ENCODE measurements around the gene NCAPG2.

NCAPG2 gene

GRCh38 chr7:158633055-158633956 lies 71.3 kb downstream of the NCAPG2 start:
- TF ChIP-seq FOXP2 (optimal IDR thresholded peaks at IDR 0.05; ENCODE audit: borderline replicate concordance, extremely low read depth, extremely low read length, insufficient read depth) (no peak), POLR2AphosphoS5 (IDR thresholded peaks at IDR 0.05; ENCODE audit: low read depth, low read length) (no peak), REST (IDR thresholded peaks at IDR 0.05; ENCODE audit: insufficient read depth in 1 of 2, low read depth in 2 of 2, low read length in 2 of 2) (no peak), SIN3A (IDR thresholded peaks at IDR 0.05; ENCODE audit: borderline replicate concordance, insufficient read depth, low read length) (no peak), TAF1 (IDR thresholded peaks at IDR 0.05; ENCODE audit: borderline replicate concordance, insufficient read depth, low read length) (no peak)

GRCh38 chr7:158631574-158632195 lies 72.9 kb downstream of the NCAPG2 start:
- no peak for TF ChIP-seq FOXP2 (optimal IDR thresholded peaks at IDR 0.05; ENCODE audit: borderline replicate concordance, extremely low read depth, extremely low read length, insufficient read depth)

- no peak for TF ChIP-seq FOXP2 (optimal IDR thresholded peaks at IDR 0.05; ENCODE audit: borderline replicate concordance, extremely low read depth, extremely low read length, insufficient read depth)
- TF ChIP-seq TAF1 (IDR thresholded peaks at IDR 0.05; ENCODE audit: borderline replicate concordance, insufficient read depth, low read length) = no peak
- no peak for TF ChIP-seq SIN3A (IDR thresholded peaks at IDR 0.05; ENCODE audit: borderline replicate concordance, insufficient read depth, low read length)
- TF ChIP-seq POLR2AphosphoS5 (IDR thresholded peaks at IDR 0.05; ENCODE audit: low read depth, low read length) = no peak
- TF ChIP-seq REST (IDR thresholded peaks at IDR 0.05; ENCODE audit: insufficient read depth in 1 of 2, low read depth in 2 of 2, low read length in 2 of 2) = no peak
Measured at GRCh38 chr7:158623241-158623640, 81.4 kb downstream of the NCAPG2 start.

GRCh38 chr7:158620839-158621441 lies 83.7 kb downstream of the NCAPG2 start:
- TF ChIP-seq POLR2AphosphoS5 (IDR thresholded peaks at IDR 0.05; ENCODE audit: low read depth, low read length) = no peak
- no peak for TF ChIP-seq REST (IDR thresholded peaks at IDR 0.05; ENCODE audit: insufficient read depth in 1 of 2, low read depth in 2 of 2, low read length in 2 of 2)
- no peak for TF ChIP-seq SIN3A (IDR thresholded peaks at IDR 0.05; ENCODE audit: borderline replicate concordance, insufficient read depth, low read length)
- TF ChIP-seq FOXP2 (optimal IDR thresholded peaks at IDR 0.05; ENCODE audit: borderline replicate concordance, extremely low read depth, extremely low read length, insufficient read depth) = no peak
- no peak for TF ChIP-seq TAF1 (IDR thresholded peaks at IDR 0.05; ENCODE audit: borderline replicate concordance, insufficient read depth, low read length)

- TF ChIP-seq POLR2AphosphoS5 (IDR thresholded peaks at IDR 0.05; ENCODE audit: low read depth, low read length) (no peak), TAF1 (IDR thresholded peaks at IDR 0.05; ENCODE audit: borderline replicate concordance, insufficient read depth, low read length) (no peak), SIN3A (IDR thresholded peaks at IDR 0.05; ENCODE audit: borderline replicate concordance, insufficient read depth, low read length) (no peak), REST (IDR thresholded peaks at IDR 0.05; ENCODE audit: insufficient read depth in 1 of 2, low read depth in 2 of 2, low read length in 2 of 2) (no peak), FOXP2 (optimal IDR thresholded peaks at IDR 0.05; ENCODE audit: borderline replicate concordance, extremely low read depth, extremely low read length, insufficient read depth) (no peak)
Measured at GRCh38 chr7:158620418-158620817, 84.2 kb downstream of the NCAPG2 start.

Data from PFSK-1 (cell line).